ENCODE measurements around the gene MYO15B. TPM values are rescaled to one million over a fixed set of nuclear protein-coding genes. Genes with fewer than 3 reads are reported as not detected.

Gene MYO15B
- total and polyA plus RNA-seq, 2 of the 13 experiments (the other 11 are each of a cell fraction or from before 2014, with no cell fraction given), result 2.8 to 8.1 TPM

DNA sequence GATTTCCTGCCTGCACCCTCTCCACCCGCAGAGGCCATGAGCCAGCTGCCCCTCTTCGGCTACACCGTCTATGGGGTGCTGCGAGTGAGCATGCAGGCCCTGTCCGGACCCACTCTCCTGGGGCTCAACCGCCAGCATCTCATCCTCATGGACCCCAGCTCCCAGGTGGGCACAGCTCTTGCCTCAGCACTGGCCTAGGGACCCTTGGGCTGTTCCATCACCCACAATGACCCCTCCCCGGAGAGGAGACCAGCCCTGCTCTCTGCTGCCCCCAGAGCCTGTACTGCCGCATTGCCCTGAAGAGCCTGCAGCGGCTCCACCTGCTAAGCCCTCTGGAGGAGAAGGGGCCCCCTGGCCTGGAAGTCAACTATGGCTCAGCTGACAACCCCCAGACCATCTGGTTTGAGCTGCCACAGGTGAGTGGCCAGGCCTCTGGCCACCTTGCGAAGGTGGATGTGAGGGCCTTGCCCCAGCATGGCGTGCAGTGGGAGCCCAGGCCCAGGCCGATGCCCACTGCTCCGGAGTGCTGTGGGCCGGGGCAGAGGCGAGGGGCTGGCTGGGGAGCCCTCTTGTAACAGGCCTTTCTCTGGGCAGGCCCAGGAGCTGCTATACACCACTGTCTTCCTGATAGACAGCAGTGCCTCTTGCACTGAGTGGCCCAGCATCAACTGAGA lies 38.4 kb downstream of the MYO15B start (continued):
- TF ChIP-seq, protein P1, sequence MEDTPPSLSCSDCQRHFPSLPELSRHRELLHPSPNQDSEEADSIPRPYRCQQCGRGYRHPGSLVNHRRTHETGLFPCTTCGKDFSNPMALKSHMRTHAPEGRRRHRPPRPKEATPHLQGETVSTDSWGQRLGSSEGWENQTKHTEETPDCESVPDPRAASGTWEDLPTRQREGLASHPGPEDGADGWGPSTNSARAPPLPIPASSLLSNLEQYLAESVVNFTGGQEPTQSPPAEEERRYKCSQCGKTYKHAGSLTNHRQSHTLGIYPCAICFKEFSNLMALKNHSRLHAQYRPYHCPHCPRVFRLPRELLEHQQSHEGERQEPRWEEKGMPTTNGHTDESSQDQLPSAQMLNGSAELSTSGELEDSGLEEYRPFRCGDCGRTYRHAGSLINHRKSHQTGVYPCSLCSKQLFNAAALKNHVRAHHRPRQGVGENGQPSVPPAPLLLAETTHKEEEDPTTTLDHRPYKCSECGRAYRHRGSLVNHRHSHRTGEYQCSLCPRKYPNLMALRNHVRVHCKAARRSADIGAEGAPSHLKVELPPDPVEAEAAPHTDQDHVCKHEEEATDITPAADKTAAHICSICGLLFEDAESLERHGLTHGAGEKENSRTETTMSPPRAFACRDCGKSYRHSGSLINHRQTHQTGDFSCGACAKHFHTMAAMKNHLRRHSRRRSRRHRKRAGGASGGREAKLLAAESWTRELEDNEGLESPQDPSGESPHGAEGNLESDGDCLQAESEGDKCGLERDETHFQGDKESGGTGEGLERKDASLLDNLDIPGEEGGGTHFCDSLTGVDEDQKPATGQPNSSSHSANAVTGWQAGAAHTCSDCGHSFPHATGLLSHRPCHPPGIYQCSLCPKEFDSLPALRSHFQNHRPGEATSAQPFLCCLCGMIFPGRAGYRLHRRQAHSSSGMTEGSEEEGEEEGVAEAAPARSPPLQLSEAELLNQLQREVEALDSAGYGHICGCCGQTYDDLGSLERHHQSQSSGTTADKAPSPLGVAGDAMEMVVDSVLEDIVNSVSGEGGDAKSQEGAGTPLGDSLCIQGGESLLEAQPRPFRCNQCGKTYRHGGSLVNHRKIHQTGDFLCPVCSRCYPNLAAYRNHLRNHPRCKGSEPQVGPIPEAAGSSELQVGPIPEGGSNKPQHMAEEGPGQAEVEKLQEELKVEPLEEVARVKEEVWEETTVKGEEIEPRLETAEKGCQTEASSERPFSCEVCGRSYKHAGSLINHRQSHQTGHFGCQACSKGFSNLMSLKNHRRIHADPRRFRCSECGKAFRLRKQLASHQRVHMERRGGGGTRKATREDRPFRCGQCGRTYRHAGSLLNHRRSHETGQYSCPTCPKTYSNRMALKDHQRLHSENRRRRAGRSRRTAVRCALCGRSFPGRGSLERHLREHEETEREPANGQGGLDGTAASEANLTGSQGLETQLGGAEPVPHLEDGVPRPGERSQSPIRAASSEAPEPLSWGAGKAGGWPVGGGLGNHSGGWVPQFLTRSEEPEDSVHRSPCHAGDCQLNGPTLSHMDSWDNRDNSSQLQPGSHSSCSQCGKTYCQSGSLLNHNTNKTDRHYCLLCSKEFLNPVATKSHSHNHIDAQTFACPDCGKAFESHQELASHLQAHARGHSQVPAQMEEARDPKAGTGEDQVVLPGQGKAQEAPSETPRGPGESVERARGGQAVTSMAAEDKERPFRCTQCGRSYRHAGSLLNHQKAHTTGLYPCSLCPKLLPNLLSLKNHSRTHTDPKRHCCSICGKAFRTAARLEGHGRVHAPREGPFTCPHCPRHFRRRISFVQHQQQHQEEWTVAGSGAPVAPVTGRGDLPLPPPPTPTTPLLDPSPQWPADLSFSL (CRISPR knock-in tag; IDR thresholded peaks at IDR 0.05), result no peak
- TF ChIP-seq MTA1 (CRISPR knock-in tag; IDR thresholded peaks at IDR 0.05; ENCODE audit: borderline replicate concordance) (no peak; the same call in 1 of the 2 replicates), NFKBIZ (CRISPR knock-in tag; IDR thresholded peaks at IDR 0.05) (no peak), EED (CRISPR knock-in tag; IDR thresholded peaks at IDR 0.05) (no peak), ZKSCAN1 (IDR thresholded peaks at IDR 0.05; ENCODE audit: low read length) (no peak), ZNF3 (CRISPR knock-in tag; IDR thresholded peaks at IDR 0.05) (no peak), ZNF431 (CRISPR knock-in tag; IDR thresholded peaks at IDR 0.05; ENCODE audit: borderline replicate concordance, low read depth) (no peak), TSC22D2 (CRISPR knock-in tag; IDR thresholded peaks at IDR 0.05; ENCODE audit: borderline replicate concordance) (no peak)
- TF ChIP-seq, protein P2, sequence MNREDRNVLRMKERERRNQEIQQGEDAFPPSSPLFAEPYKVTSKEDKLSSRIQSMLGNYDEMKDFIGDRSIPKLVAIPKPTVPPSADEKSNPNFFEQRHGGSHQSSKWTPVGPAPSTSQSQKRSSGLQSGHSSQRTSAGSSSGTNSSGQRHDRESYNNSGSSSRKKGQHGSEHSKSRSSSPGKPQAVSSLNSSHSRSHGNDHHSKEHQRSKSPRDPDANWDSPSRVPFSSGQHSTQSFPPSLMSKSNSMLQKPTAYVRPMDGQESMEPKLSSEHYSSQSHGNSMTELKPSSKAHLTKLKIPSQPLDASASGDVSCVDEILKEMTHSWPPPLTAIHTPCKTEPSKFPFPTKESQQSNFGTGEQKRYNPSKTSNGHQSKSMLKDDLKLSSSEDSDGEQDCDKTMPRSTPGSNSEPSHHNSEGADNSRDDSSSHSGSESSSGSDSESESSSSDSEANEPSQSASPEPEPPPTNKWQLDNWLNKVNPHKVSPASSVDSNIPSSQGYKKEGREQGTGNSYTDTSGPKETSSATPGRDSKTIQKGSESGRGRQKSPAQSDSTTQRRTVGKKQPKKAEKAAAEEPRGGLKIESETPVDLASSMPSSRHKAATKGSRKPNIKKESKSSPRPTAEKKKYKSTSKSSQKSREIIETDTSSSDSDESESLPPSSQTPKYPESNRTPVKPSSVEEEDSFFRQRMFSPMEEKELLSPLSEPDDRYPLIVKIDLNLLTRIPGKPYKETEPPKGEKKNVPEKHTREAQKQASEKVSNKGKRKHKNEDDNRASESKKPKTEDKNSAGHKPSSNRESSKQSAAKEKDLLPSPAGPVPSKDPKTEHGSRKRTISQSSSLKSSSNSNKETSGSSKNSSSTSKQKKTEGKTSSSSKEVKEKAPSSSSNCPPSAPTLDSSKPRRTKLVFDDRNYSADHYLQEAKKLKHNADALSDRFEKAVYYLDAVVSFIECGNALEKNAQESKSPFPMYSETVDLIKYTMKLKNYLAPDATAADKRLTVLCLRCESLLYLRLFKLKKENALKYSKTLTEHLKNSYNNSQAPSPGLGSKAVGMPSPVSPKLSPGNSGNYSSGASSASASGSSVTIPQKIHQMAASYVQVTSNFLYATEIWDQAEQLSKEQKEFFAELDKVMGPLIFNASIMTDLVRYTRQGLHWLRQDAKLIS (CRISPR knock-in tag; IDR thresholded peaks at IDR 0.05), result no peak
- TF ChIP-seq, protein P3, sequence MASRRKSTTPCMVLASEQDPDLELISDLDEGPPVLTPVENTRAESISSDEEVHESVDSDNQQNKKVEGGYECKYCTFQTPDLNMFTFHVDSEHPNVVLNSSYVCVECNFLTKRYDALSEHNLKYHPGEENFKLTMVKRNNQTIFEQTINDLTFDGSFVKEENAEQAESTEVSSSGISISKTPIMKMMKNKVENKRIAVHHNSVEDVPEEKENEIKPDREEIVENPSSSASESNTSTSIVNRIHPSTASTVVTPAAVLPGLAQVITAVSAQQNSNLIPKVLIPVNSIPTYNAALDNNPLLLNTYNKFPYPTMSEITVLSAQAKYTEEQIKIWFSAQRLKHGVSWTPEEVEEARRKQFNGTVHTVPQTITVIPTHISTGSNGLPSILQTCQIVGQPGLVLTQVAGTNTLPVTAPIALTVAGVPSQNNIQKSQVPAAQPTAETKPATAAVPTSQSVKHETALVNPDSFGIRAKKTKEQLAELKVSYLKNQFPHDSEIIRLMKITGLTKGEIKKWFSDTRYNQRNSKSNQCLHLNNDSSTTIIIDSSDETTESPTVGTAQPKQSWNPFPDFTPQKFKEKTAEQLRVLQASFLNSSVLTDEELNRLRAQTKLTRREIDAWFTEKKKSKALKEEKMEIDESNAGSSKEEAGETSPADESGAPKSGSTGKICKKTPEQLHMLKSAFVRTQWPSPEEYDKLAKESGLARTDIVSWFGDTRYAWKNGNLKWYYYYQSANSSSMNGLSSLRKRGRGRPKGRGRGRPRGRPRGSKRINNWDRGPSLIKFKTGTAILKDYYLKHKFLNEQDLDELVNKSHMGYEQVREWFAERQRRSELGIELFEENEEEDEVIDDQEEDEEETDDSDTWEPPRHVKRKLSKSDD (CRISPR knock-in tag; IDR thresholded peaks at IDR 0.05; ENCODE audit: low read depth), result no peak
- TF ChIP-seq, protein P4, sequence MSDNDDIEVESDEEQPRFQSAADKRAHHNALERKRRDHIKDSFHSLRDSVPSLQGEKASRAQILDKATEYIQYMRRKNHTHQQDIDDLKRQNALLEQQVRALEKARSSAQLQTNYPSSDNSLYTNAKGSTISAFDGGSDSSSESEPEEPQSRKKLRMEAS (IDR thresholded peaks at IDR 0.05), result no peak; the same call in 1 of the 2 replicates

All from HepG2 (cell line).